ENCODE measurements around the gene EMD. TPM values are rescaled to one million over a fixed set of nuclear protein-coding genes. Genes with fewer than 3 reads are reported as not detected.

EMD gene
- total and polyA plus RNA-seq, 10 of the 15 experiments (the other 5 are each of a cell fraction or from before 2014, with no cell fraction given), result 0.76 to 100 (median 43.2) TPM

DNA sequence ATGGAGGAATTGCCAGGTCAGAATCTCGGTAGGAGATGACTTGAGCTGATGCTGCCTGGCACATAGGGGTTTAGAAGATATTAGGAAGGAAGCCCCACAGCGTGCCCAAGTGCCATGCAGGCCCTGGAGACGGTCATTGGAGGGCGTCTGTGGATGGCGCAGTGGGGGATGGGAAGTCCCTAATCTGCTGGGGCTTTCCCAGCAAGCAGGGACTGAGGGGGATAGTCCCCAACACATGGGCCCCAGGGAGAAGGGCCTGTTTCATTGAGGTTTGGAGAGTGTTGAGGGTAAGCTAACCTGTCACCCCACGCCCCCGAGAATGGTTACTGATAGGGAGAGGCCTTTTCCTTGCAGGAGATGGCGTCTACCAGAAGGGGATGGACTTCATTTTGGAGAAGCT, 40.1 kb downstream of the EMD start:
- ATAC-seq (peak; percentile 93), DNase-seq (ENCODE audit: low read depth, low spot score) (no peak), FAIRE-seq (no peak)
- no TSS peak for BruUV-seq (replicated peaks)
- Histone ChIP-seq H2AFZ (ENCODE audit: control insufficient read depth, low read depth, low read length) (no peak overlapping the region), H3K4me1 (ENCODE audit: control insufficient read depth, insufficient read depth, low read length) (no peaks in the 10 kb centered on the region), H3K4me3 (no peak overlapping the region), H3K9me3 (replicated peaks; ENCODE audit: control insufficient read depth, insufficient read depth, low read length) (no peaks in the 10 kb centered on the region; the same call in 2 of the 3 replicates), H3K27me3 (replicated peaks in 1 of 2; ENCODE audit: control insufficient read depth in 2 of 2, insufficient read depth in 2 of 2, low read length in 1 of 2) (no peaks in the 10 kb centered on the region), H4K20me1 (ENCODE audit: control insufficient read depth, insufficient read depth) (no peaks in the 10 kb centered on the region), H3K9ac (ENCODE audit: control insufficient read depth, insufficient read depth, low read length) (no peak overlapping the region; the same call in 1 of the 2 replicates), H3K36me3 (ENCODE audit: control insufficient read depth in 2 of 2, insufficient read depth in 2 of 2, low read length in 1 of 2) (no peaks in the 10 kb centered on the region), H3K79me2 (ENCODE audit: control insufficient read depth, insufficient read depth, low read length) (no peaks in the 10 kb centered on the region), H3K27ac (ENCODE audit: control insufficient read depth, insufficient read depth) (peak overlapping the region; percentile 37), H3K4me2 (ENCODE audit: control insufficient read depth, insufficient read depth) (no peak overlapping the region)
- TF ChIP-seq IKZF1 (conservative IDR thresholded peaks at IDR 0.05), result peak; percentile 27; the same call in 1 of the 2 replicates
- TF ChIP-seq, protein P1, sequence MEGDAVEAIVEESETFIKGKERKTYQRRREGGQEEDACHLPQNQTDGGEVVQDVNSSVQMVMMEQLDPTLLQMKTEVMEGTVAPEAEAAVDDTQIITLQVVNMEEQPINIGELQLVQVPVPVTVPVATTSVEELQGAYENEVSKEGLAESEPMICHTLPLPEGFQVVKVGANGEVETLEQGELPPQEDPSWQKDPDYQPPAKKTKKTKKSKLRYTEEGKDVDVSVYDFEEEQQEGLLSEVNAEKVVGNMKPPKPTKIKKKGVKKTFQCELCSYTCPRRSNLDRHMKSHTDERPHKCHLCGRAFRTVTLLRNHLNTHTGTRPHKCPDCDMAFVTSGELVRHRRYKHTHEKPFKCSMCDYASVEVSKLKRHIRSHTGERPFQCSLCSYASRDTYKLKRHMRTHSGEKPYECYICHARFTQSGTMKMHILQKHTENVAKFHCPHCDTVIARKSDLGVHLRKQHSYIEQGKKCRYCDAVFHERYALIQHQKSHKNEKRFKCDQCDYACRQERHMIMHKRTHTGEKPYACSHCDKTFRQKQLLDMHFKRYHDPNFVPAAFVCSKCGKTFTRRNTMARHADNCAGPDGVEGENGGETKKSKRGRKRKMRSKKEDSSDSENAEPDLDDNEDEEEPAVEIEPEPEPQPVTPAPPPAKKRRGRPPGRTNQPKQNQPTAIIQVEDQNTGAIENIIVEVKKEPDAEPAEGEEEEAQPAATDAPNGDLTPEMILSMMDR (IDR thresholded peaks at IDR 0.05 in 2 of 3, conservative IDR thresholded peaks at IDR 0.05 in 1 of 3; ENCODE audit: control insufficient read depth in 2 of 3, extremely low read depth in 1 of 3, insufficient read depth in 1 of 3, low read depth in 3 of 3, low read length in 3 of 3), result peak in 1 of 3 experiments; percentile 32; a peak in 1 of 6 replicates
- TF ChIP-seq, protein P2, sequence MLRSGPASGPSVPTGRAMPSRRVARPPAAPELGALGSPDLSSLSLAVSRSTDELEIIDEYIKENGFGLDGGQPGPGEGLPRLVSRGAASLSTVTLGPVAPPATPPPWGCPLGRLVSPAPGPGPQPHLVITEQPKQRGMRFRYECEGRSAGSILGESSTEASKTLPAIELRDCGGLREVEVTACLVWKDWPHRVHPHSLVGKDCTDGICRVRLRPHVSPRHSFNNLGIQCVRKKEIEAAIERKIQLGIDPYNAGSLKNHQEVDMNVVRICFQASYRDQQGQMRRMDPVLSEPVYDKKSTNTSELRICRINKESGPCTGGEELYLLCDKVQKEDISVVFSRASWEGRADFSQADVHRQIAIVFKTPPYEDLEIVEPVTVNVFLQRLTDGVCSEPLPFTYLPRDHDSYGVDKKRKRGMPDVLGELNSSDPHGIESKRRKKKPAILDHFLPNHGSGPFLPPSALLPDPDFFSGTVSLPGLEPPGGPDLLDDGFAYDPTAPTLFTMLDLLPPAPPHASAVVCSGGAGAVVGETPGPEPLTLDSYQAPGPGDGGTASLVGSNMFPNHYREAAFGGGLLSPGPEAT (IDR thresholded peaks at IDR 0.05; ENCODE audit: low read depth), result peak; percentile 36; the same call in 1 of the 2 replicates
- no peak for TF ChIP-seq ASH2L (IDR thresholded peaks at IDR 0.05; ENCODE audit: borderline replicate concordance, low read depth)
- peak; percentile 73 for TF ChIP-seq RELA (IDR thresholded peaks at IDR 0.05; ENCODE audit: borderline replicate concordance, partially characterized antibody)
- no peak for TF ChIP-seq PKNOX1 (IDR thresholded peaks at IDR 0.05)
- peak; percentile 42 for TF ChIP-seq MEF2B (IDR thresholded peaks at IDR 0.05; ENCODE audit: partially characterized antibody, poor library complexity, severe bottlenecking)
- 0 out of 2 replicates have a peak, but pooled peaks have one; percentile 59 for TF ChIP-seq CHD2 (IDR thresholded peaks at IDR 0.05; ENCODE audit: borderline replicate concordance, low read depth, low read length)
- TF ChIP-seq RUNX3 (IDR thresholded peaks at IDR 0.05; ENCODE audit: low read length), result peak; percentile 23; the same call in 1 of the 2 replicates
- 27% methylated on average over 8 of the region's 8 CpGs for WGBS (ENCODE audit: insufficient coverage, insufficient replicate concordance, low lambda C conversion rate, missing lambda C conversion rate)
- SMC1A ChIA-PET (ENCODE audit: uncharacterized antibody, unreplicated experiment), result interaction anchor here (0.6 kb wide), 1 partner anchor 412 kb away, joined by 3 read pairs; no protein-coding TSS in a partner anchor
- CTCF ChIA-PET, result interaction anchor here (1.0 to 1.3 kb wide), 2 partner anchors 9 to 46 kb away, joined by 3 to 4 read pairs; partner anchors contain the start of gene ATP6AP1
- in situ Hi-C loops (cut with MboI) (no loop called here), intact Hi-C loops (cut with micrococcal nuclease; ENCODE audit: unreplicated experiment) (no loop called here)
- POLR2A ChIA-PET, result interaction anchor here (1.0 to 1.2 kb wide), 2 partner anchors 9 to 10 kb away, joined by 3 read pairs; partner anchors contain the start of gene ATP6AP1
- RAD21 ChIA-PET (ENCODE audit: unreplicated experiment), result no interaction called here
